Adrenal gland (tissue), 5 donors: ENCODE measurements around the gene TTC23.

ENCODE experiments used
- POLR2A ChIP-seq, 2 donors: fragments of 450-650 bp; IDR thresholded peaks; one replicate each; pipeline ENCODE4 v1.6.1; 2017; ENCODE audit warnings: antibody characterized with exemption in 2 of 2, mild to moderate bottlenecking in 2 of 2, moderate library complexity in 1 of 2
- TF ChIP-seq, protein P1 (sequence below), 6 experiments: fragments of 450-650 bp in 4 of 6; fragments of 200-600 bp in 2 of 6; sonication (generic) in 1 of 6; IDR thresholded peaks; 1 replicate in 5 of 6; 2 replicates in 1 of 6; pipeline versions ENCODE4 v1.5.1 to v1.8.0; 2016 to 2021; ENCODE audit warnings: antibody characterized with exemption in 6 of 6, mild to moderate bottlenecking in 2 of 6, moderate library complexity in 1 of 6
- donor health status: DM: no; HTN: no; CAD: no.

GRCh38 chr15:99118258-99118632, 131.1 kb downstream of the TTC23 start:
- TF ChIP-seq, protein P1, sequence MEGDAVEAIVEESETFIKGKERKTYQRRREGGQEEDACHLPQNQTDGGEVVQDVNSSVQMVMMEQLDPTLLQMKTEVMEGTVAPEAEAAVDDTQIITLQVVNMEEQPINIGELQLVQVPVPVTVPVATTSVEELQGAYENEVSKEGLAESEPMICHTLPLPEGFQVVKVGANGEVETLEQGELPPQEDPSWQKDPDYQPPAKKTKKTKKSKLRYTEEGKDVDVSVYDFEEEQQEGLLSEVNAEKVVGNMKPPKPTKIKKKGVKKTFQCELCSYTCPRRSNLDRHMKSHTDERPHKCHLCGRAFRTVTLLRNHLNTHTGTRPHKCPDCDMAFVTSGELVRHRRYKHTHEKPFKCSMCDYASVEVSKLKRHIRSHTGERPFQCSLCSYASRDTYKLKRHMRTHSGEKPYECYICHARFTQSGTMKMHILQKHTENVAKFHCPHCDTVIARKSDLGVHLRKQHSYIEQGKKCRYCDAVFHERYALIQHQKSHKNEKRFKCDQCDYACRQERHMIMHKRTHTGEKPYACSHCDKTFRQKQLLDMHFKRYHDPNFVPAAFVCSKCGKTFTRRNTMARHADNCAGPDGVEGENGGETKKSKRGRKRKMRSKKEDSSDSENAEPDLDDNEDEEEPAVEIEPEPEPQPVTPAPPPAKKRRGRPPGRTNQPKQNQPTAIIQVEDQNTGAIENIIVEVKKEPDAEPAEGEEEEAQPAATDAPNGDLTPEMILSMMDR (IDR thresholded peaks at IDR 0.05): no peak
- no peak for TF ChIP-seq POLR2A (IDR thresholded peaks at IDR 0.05)
